H1 (cell line): ENCODE results near the gene SLC17A5. TPM values are rescaled to one million over a fixed set of nuclear protein-coding genes. Genes with fewer than 3 reads are reported as not detected.
A peak's percentile ranks its signal among the peaks of the same experiment; 100 is the strongest.

Experiments used
- CTCF ChIA-PET: fragments of 300-600 bp; sonication (Branson Sonifier 250); formaldehyde crosslinking; loops from one replicate; lab custom pipeline; 2021; ENCODE audit not compliant: partially characterized antibody; lab: Charles Lee
- POLR2A ChIA-PET: fragments of 300-600 bp; sonication (Branson Sonifier 250); formaldehyde crosslinking; loops from one replicate; lab custom pipeline; 2021; ENCODE audit warnings: inconsistent platforms; ENCODE audit not compliant: partially characterized antibody; lab: Charles Lee
- DNase-seq, 2 experiments: peaks; one replicate each; pipeline versions ENCODE4 v3.0.0 to v3.0.0-alpha.2; 2010 to 2022; ENCODE audit warnings: low spot score in 2 of 2, low read depth in 1 of 2, mixed read lengths in 1 of 2
- FAIRE-seq: peaks from 2 replicates; lab custom pipeline; 2011; peaks lifted over from hg19 to GRCh38; lab: Jason Lieb, UNC
- H2AFZ ChIP-seq: 2 replicates; pipeline ENCODE4 v1.8.1; 2012; ENCODE audit warnings: low read length, inconsistent platforms
- H2AK5ac ChIP-seq: 2 replicates; pipeline ENCODE4 v1.6.1; 2013; ENCODE audit warnings: low read depth, low read length
- H2BK120ac ChIP-seq: replicated peaks from 2 replicates; pipeline ENCODE3; 2013; ENCODE audit warnings: low read depth, low read length, inconsistent platforms
- H2BK12ac ChIP-seq: 2 replicates; pipeline ENCODE4 v1.6.1; 2013; ENCODE audit warnings: low read depth, low read length
- H2BK15ac ChIP-seq: 2 replicates; pipeline ENCODE4 v1.6.1; 2013; ENCODE audit warnings: low read length
- H2BK20ac ChIP-seq: 2 replicates; pipeline ENCODE4 v1.6.1; 2013; ENCODE audit warnings: low read length
- H2BK5ac ChIP-seq: 2 replicates; pipeline ENCODE4 v1.6.1; 2013; ENCODE audit warnings: low read depth, low read length
- H3K14ac ChIP-seq: 2 replicates; pipeline ENCODE4 v1.6.1; 2013; ENCODE audit warnings: inconsistent platforms; ENCODE audit not compliant: insufficient read length
- H3K18ac ChIP-seq: 2 replicates; pipeline ENCODE4 v1.6.1; 2013; ENCODE audit warnings: low read length; ENCODE audit errors: extremely low read depth
- H3K23ac ChIP-seq: 2 replicates; pipeline ENCODE4 v1.6.1; 2013; ENCODE audit warnings: inconsistent platforms; ENCODE audit not compliant: insufficient read length
- H3K23me2 ChIP-seq: 2 replicates; pipeline ENCODE4 v1.6.1; 2013; ENCODE audit warnings: low read depth, low read length
- H3K27ac ChIP-seq: 2 replicates; pipeline ENCODE4 v1.6.1; 2011; ENCODE audit warnings: low read depth, low read length, inconsistent platforms
- H3K27me3 ChIP-seq, 4 experiments: replicated peaks in 1 of 4; 1 replicate in 1 of 4; 2 replicates in 3 of 4; pipeline versions ENCODE4 v1.6.1 to v1.8.1; 2011 to 2013; ENCODE audit warnings: low read length in 3 of 4, mild to moderate bottlenecking in 3 of 4, inconsistent platforms in 2 of 4, mixed read lengths in 2 of 4, moderate library complexity in 1 of 4; ENCODE audit not compliant: control insufficient read depth in 3 of 4, insufficient read depth in 3 of 4; ENCODE audit errors: extremely low read depth in 1 of 4
- H3K36me3 ChIP-seq, 4 experiments: 2 replicates each; pipeline versions ENCODE4 v1.6.1 to v1.8.1; 2011 to 2013; ENCODE audit warnings: mild to moderate bottlenecking in 4 of 4, low read length in 3 of 4, moderate library complexity in 2 of 4, control low read depth in 1 of 4, inconsistent platforms in 1 of 4; ENCODE audit not compliant: insufficient read depth in 4 of 4, control insufficient read depth in 2 of 4
- H3K4ac ChIP-seq: replicated peaks from 2 replicates; pipeline ENCODE3; 2013; ENCODE audit warnings: low read length, low read depth, mixed read lengths, inconsistent platforms; ENCODE audit not compliant: insufficient read length
- H3K4me1 ChIP-seq, 4 experiments: replicated peaks in 1 of 4; 1 replicate in 1 of 4; 2 replicates in 3 of 4; pipeline versions ENCODE4 v1.6.1 to v1.8.1; 2011 to 2013; ENCODE audit warnings: low read length in 3 of 4, inconsistent platforms in 2 of 4, mixed read lengths in 1 of 4; ENCODE audit not compliant: insufficient read depth in 4 of 4, control insufficient read depth in 3 of 4
- H3K4me2 ChIP-seq, 2 experiments: 2 replicates each; pipeline versions ENCODE4 v1.6.1 to v1.8.1; 2011 to 2013; ENCODE audit warnings: low read depth in 2 of 2, low read length in 2 of 2, control low read depth in 1 of 2, inconsistent platforms in 1 of 2, mild to moderate bottlenecking in 1 of 2; ENCODE audit not compliant: insufficient read depth in 1 of 2
- H3K4me3 ChIP-seq, 4 experiments: fragments of 200-600, 300-600 bp in 1 of 4; sonication (generic), shearing (Covaris generic), sonication (Bioruptor Twin) in 1 of 4; 2 replicates each; pipeline versions ENCODE4 v1.5.1 to v1.8.1; 2011 to 2016; ENCODE audit warnings: low read length in 4 of 4, low read depth in 3 of 4, control low read depth in 2 of 4, inconsistent platforms in 2 of 4, mild to moderate bottlenecking in 2 of 4, mixed read lengths in 1 of 4, moderate library complexity in 1 of 4; ENCODE audit not compliant: insufficient read depth in 2 of 4; ENCODE audit errors: extremely low read depth in 1 of 4
- H3K56ac ChIP-seq: replicated peaks from 2 replicates; pipeline ENCODE3; 2013; ENCODE audit warnings: low read depth, mild to moderate bottlenecking, mixed read lengths, low read length, inconsistent platforms; ENCODE audit not compliant: insufficient read length
- H3K79me1 ChIP-seq: 2 replicates; pipeline ENCODE4 v1.6.1; 2013; ENCODE audit warnings: low read depth, low read length, control low read depth
- H3K79me2 ChIP-seq, 2 experiments: 2 replicates each; pipeline versions ENCODE4 v1.6.1 to v1.8.1; 2012 to 2013; ENCODE audit warnings: low read length in 2 of 2, mild to moderate bottlenecking in 2 of 2, inconsistent platforms in 1 of 2; ENCODE audit not compliant: insufficient read depth in 2 of 2, control insufficient read depth in 1 of 2
- H3K9ac ChIP-seq, 4 experiments: replicated peaks in 1 of 4; 1 replicate in 1 of 4; 2 replicates in 3 of 4; pipeline versions ENCODE4 v1.6.1 to v1.8.1; 2011 to 2013; ENCODE audit warnings: low read depth in 3 of 4, low read length in 3 of 4, control low read depth in 2 of 4, mild to moderate bottlenecking in 2 of 4, moderate library complexity in 2 of 4, inconsistent platforms in 1 of 4; ENCODE audit errors: extremely low read depth in 1 of 4
- H3K9me3 ChIP-seq, 2 experiments: 2 replicates each; pipeline versions ENCODE4 v1.6.1 to v1.8.1; 2012 to 2013; ENCODE audit warnings: mild to moderate bottlenecking in 2 of 2, moderate library complexity in 2 of 2, control low read depth in 1 of 2, inconsistent platforms in 1 of 2, low read depth in 1 of 2, low read length in 1 of 2, mixed read lengths in 1 of 2; ENCODE audit not compliant: insufficient read depth in 2 of 2
- H4K20me1 ChIP-seq, 2 experiments: replicated peaks in 1 of 2; 2 replicates each; pipeline versions ENCODE3 to v1.8.1; 2011 to 2013; ENCODE audit warnings: inconsistent platforms in 2 of 2, low read length in 2 of 2, mild to moderate bottlenecking in 1 of 2; ENCODE audit not compliant: insufficient read depth in 2 of 2, control insufficient read depth in 1 of 2
- H4K5ac ChIP-seq: 2 replicates; pipeline ENCODE4 v1.6.1; 2013; ENCODE audit warnings: low read length, low read depth, mixed read lengths, inconsistent platforms; ENCODE audit not compliant: insufficient read length
- H4K8ac ChIP-seq: 2 replicates; pipeline ENCODE4 v1.8.0; 2013; ENCODE audit warnings: mild to moderate bottlenecking, moderate library complexity, low read length, inconsistent platforms; ENCODE audit not compliant: insufficient read depth; ENCODE audit errors: extremely low read depth
- H4K91ac ChIP-seq: replicated peaks from 2 replicates; pipeline ENCODE3; 2013; ENCODE audit warnings: low read length, mixed read lengths, inconsistent platforms; ENCODE audit not compliant: insufficient read length
- ASH2L ChIP-seq: fragments of 200-600, 300-600 bp; sonication (generic); IDR thresholded peaks from one replicate; pipeline ENCODE4 v1.7.1; 2017; ENCODE audit warnings: low read length
- BCL11A ChIP-seq, 2 experiments: IDR thresholded peaks; one replicate each; pipeline ENCODE4 v1.6.1; 2011; ENCODE audit warnings: low read depth in 2 of 2, low read length in 2 of 2, mild to moderate bottlenecking in 2 of 2
- BRCA1 ChIP-seq: IDR thresholded peaks from 2 replicates; pipeline ENCODE4 v1.6.1; 2012; ENCODE audit warnings: low read depth, low read length, improper control_type of control experiment
- CHD1 ChIP-seq: IDR thresholded peaks from 2 replicates; pipeline ENCODE4 v1.6.1; 2012; ENCODE audit warnings: low read depth, low read length, improper control_type of control experiment
- FOSL1 ChIP-seq: IDR thresholded peaks from 2 replicates; pipeline ENCODE4 v1.6.1; 2011; ENCODE audit warnings: mild to moderate bottlenecking, low read depth, low read length, moderate library complexity; ENCODE audit not compliant: insufficient read depth
- NRF1 ChIP-seq: IDR thresholded peaks from 2 replicates; pipeline ENCODE4 v1.6.1; 2011; ENCODE audit warnings: mild to moderate bottlenecking, low read depth, low read length, improper control_type of control experiment
- POU5F1 ChIP-seq: IDR thresholded peaks from 2 replicates; pipeline ENCODE4 v1.6.1; 2011; ENCODE audit warnings: low read depth, mild to moderate bottlenecking, low read length, moderate library complexity
- RBBP5 ChIP-seq: IDR thresholded peaks from 2 replicates; pipeline ENCODE4 v1.7.1; 2012; ENCODE audit warnings: low read depth, mild to moderate bottlenecking, inconsistent platforms, low read length, moderate library complexity, borderline replicate concordance
- RXRA ChIP-seq: IDR thresholded peaks from 2 replicates; pipeline ENCODE4 v1.6.1; 2011; ENCODE audit warnings: low read depth, mild to moderate bottlenecking, low read length, moderate library complexity; ENCODE audit not compliant: insufficient read depth
- SAP30 ChIP-seq: fragments of 300-600 bp; sonication (generic); IDR thresholded peaks from 2 replicates; pipeline ENCODE4 v1.7.1; 2012; ENCODE audit warnings: low read length, moderate library complexity, mild to moderate bottlenecking, inconsistent platforms; ENCODE audit not compliant: insufficient read depth, insufficient replicate concordance
- SIRT6 ChIP-seq: IDR thresholded peaks from one replicate; pipeline ENCODE4 v1.7.1; 2012; ENCODE audit warnings: low read length, inconsistent platforms
- SP4 ChIP-seq: IDR thresholded peaks from 2 replicates; pipeline ENCODE4 v1.6.1; 2012; ENCODE audit warnings: low read length, inconsistent platforms
- TBP ChIP-seq: IDR thresholded peaks from 2 replicates; pipeline ENCODE4 v1.6.1; 2011; ENCODE audit warnings: low read depth, low read length, improper control_type of control experiment
- TEAD4 ChIP-seq: IDR thresholded peaks from 2 replicates; pipeline ENCODE4 v1.6.1; 2012; ENCODE audit warnings: low read depth, low read length, inconsistent platforms, mixed read lengths
- WGBS, 2 experiments: shearing (Covaris generic) in 1 of 2; methylation state at CpG; one replicate each; pipeline versions ENCODE4 v1.1.6 to v1.1.7; 2013 to 2015; ENCODE audit warnings: low lambda C conversion rate in 2 of 2, mixed read lengths in 2 of 2, inconsistent platforms in 1 of 2, low coverage in 1 of 2, missing lambda C conversion rate in 1 of 2; ENCODE audit not compliant: insufficient replicate concordance in 2 of 2, insufficient coverage in 1 of 2, insufficient read length in 1 of 2; ENCODE audit errors: extremely low coverage in 1 of 2, missing lambda C conversion rate in 1 of 2; 5-methylcytosine and 5-hydroxymethylcytosine counted together
- polyA plus RNA-seq, 7 experiments: library from polyadenylated mRNA; depleted of rRNA in 3 of 7; stranded (reverse) in 5 of 7; unstranded in 2 of 7; fragments of >200 nt in 5 of 7; fragments of 200-250 nt in 2 of 7; gene quantifications; 1 replicate in 5 of 7; 2 replicates in 1 of 7; 4 replicates in 1 of 7; pipeline versions ENCODE4 v1.2.1 to v1.2.3, GENCODE V29; 2011 to 2013; ENCODE audit warnings: missing spikeins in 2 of 7, mixed read lengths in 2 of 7
- total RNA-seq: library from RNA; stranded (reverse); fragmentation: NEBNext Ultra II Directional; extraction: Animal tissue kit (Norgen Biotek cat#: 25700); gene quantifications from 2 replicates; pipeline ENCODE4 v1.2.1, GENCODE V29; 2021
- TF ChIP-seq, protein P1 (sequence below): IDR thresholded peaks from 2 replicates; pipeline ENCODE4 v1.6.1; 2012; ENCODE audit warnings: inconsistent platforms

The SLC17A5 gene
- total and polyA plus RNA-seq, 2 of the 8 experiments (the other 6 are each of a cell fraction or from before 2014, with no cell fraction given) = 11.0 to 11.9 TPM

DNA sequence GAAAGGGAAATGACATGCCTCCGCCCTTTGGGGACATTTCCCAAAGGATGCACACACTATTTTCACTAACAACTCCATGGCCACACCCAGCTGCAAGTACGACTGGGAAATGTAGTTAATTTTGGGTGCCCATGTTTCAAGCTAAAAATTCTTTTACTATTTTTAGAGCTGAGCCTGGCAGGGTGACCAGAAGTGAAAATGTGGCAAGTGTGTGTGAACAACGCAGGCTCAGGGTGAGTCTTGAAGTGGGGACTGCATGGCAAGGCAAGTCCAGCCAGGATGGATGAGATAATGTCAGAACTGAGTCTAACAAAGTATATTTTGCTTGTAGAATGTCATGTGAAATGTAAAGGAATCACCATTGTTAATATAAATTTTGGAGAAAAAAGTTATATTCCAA is 25.2 kb upstream of the SLC17A5 start:
- H3K23ac ChIP-seq = no peak overlapping the region
- H3K4ac ChIP-seq = peak overlapping the region; percentile 32
- H3K18ac ChIP-seq = no peak overlapping the region
- no peak overlapping the region for H4K91ac ChIP-seq
- H3K9ac ChIP-seq = no peak overlapping the region
- no peak overlapping the region for H4K5ac ChIP-seq
- H2BK12ac ChIP-seq = no peak overlapping the region
- H4K20me1 ChIP-seq = no peaks in the 10 kb centered on the region
- H2BK5ac ChIP-seq = no peak overlapping the region
- H3K4me2 ChIP-seq = no peak overlapping the region
- no peak for FAIRE-seq
- POLR2A ChIA-PET = no interaction called here
- CTCF ChIA-PET = interaction anchor here (0.8 to 7.8 kb wide), 3 partner anchors 15 to 1532 kb away, joined by 4 to 89 read pairs (median 5); no protein-coding TSS in a partner anchor
- no peaks in the 10 kb centered on the region for H3K79me1 ChIP-seq
- no peak overlapping the region for H3K27ac ChIP-seq
- H3K4me3 ChIP-seq = no peak overlapping the region
- no peak overlapping the region; the same call in 1 of the 2 replicates for H4K8ac ChIP-seq
- no peak overlapping the region for H2BK120ac ChIP-seq
- WGBS, 2 experiments = 89% methylated on average over 3 of the region's 3 CpGs; no CpG with 5 or more reads in 1 of the 2 experiments
- H3K56ac ChIP-seq = no peak overlapping the region
- peaks cover 2 to 4% of the 10 kb centered on the region in 2 experiments; a peak in 1 of 4 replicates for H3K9me3 ChIP-seq
- no peaks in the 10 kb centered on the region for H3K36me3 ChIP-seq
- no peaks in the 10 kb centered on the region for H3K27me3 ChIP-seq
- H2AK5ac ChIP-seq = no peak overlapping the region
- H2AFZ ChIP-seq = peak overlapping the region; percentile 53; the same call in 1 of the 2 replicates
- H2BK15ac ChIP-seq = no peak overlapping the region
- no peak for DNase-seq
- no peaks in the 10 kb centered on the region for H3K4me1 ChIP-seq
- H3K79me2 ChIP-seq = no peaks in the 10 kb centered on the region
- H3K14ac ChIP-seq = no peak overlapping the region
- no peaks in the 10 kb centered on the region for H3K23me2 ChIP-seq
- no peak overlapping the region for H2BK20ac ChIP-seq
- no peak for TF ChIP-seq POU5F1
- TF ChIP-seq ASH2L = no peak
- TF ChIP-seq, protein P1, sequence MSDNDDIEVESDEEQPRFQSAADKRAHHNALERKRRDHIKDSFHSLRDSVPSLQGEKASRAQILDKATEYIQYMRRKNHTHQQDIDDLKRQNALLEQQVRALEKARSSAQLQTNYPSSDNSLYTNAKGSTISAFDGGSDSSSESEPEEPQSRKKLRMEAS = no peak
- TF ChIP-seq SAP30 = no peak
- no peak for TF ChIP-seq TEAD4
- TF ChIP-seq NRF1 = no peak
- TF ChIP-seq CHD1 = no peak
- TF ChIP-seq RXRA = no peak
- TF ChIP-seq TBP = no peak
- no peak for TF ChIP-seq BRCA1
- no peak for TF ChIP-seq FOSL1
- TF ChIP-seq SP4 = no peak
- no peak for TF ChIP-seq SIRT6
- TF ChIP-seq BCL11A (IDR thresholded peaks at IDR 0.05; ENCODE audit: low read depth in 2 of 2, low read length in 2 of 2) = no peak
- TF ChIP-seq RBBP5 = no peak
